Breast epithelium (tissue), 4 donors: ENCODE results near the gene TIFAB. TPM values are rescaled to one million over a fixed set of nuclear protein-coding genes. Genes with fewer than 3 reads are reported as not detected.

ENCODE experiments used
- DNase-seq, 2 donors: peaks; one replicate each; pipeline ENCODE4 v3.0.0-alpha.2; 2019; ENCODE audit warnings: low spot score in 2 of 2
- H3K27ac ChIP-seq, 2 donors: fragments of 200-600 bp; sonication (generic) in 1 of 2; one replicate each; pipeline ENCODE4 v1.5.1; 2016 to 2019; ENCODE audit warnings: mild to moderate bottlenecking in 1 of 2
- H3K27me3 ChIP-seq, 2 donors: fragments of 200-600 bp; sonication (generic) in 1 of 2; one replicate each; pipeline versions ENCODE4 v1.5.1 to v1.6.0; 2017 to 2019; ENCODE audit warnings: control low read depth in 1 of 2, mild to moderate bottlenecking in 1 of 2
- H3K36me3 ChIP-seq: fragments of 200-600 bp; one replicate; pipeline ENCODE4 v1.5.1; 2019
- H3K4me1 ChIP-seq, 2 donors: fragments of 200-600 bp; sonication (generic); one replicate each; pipeline ENCODE4 v1.5.1; 2016 to 2019; ENCODE audit warnings: control low read depth in 1 of 2
- H3K4me3 ChIP-seq, 3 donors: fragments of 200-600 bp; sonication (generic); 1 replicate in 2 of 3; 2 replicates in 1 of 3; pipeline ENCODE4 v1.5.1; 2016 to 2019; ENCODE audit warnings: mild to moderate bottlenecking in 3 of 3, moderate library complexity in 2 of 3
- H3K9me3 ChIP-seq, 2 donors: fragments of 200-600 bp; sonication (generic) in 1 of 2; one replicate each; pipeline ENCODE4 v1.5.1; 2016 to 2019; ENCODE audit warnings: control low read depth in 1 of 2
- POLR2A ChIP-seq: fragments of 450-650 bp; IDR thresholded peaks from one replicate; pipeline ENCODE4 v1.6.1; 2016; ENCODE audit warnings: antibody characterized with exemption, mild to moderate bottlenecking, moderate library complexity
- POLR2AphosphoS5 ChIP-seq, 3 donors: sonication (generic); formaldehyde crosslinking; IDR thresholded peaks; one replicate each; pipeline ENCODE4 v1.6.1; 2017; ENCODE audit warnings: antibody characterized with exemption in 3 of 3
- intact Hi-C: fragments of 100-400 bp; cut with DNase I; formaldehyde crosslinking; loops from one replicate; pipeline ENCODE4 v1.15.1; 2023; ENCODE audit warnings: low total_unique reads
- total RNA-seq, 3 donors: library from RNA; depleted of rRNA; stranded (reverse); fragments of >200 nt; gene quantifications; one replicate each; pipeline ENCODE4 v1.1.0, GENCODE V29; 2016
- TF ChIP-seq, protein P1 (sequence below), 3 donors: fragments of 450-650 bp; IDR thresholded peaks; one replicate each; pipeline ENCODE4 v1.5.1; 2016 to 2017; ENCODE audit warnings: antibody characterized with exemption in 3 of 3, mild to moderate bottlenecking in 3 of 3, moderate library complexity in 3 of 3

Gene TIFAB
- total RNA-seq, 3 donors from 2014 or later = not detected

- H3K27ac ChIP-seq = no peak overlapping the region
- H3K4me1 ChIP-seq = no peaks in the 10 kb centered on the region
- peaks cover 0 to 11% of the 10 kb centered on the region in 2 donors for H3K27me3 ChIP-seq
- intact Hi-C loops = no loop called here
- no peaks in the 10 kb centered on the region for H3K9me3 ChIP-seq
- TF ChIP-seq, protein P1, sequence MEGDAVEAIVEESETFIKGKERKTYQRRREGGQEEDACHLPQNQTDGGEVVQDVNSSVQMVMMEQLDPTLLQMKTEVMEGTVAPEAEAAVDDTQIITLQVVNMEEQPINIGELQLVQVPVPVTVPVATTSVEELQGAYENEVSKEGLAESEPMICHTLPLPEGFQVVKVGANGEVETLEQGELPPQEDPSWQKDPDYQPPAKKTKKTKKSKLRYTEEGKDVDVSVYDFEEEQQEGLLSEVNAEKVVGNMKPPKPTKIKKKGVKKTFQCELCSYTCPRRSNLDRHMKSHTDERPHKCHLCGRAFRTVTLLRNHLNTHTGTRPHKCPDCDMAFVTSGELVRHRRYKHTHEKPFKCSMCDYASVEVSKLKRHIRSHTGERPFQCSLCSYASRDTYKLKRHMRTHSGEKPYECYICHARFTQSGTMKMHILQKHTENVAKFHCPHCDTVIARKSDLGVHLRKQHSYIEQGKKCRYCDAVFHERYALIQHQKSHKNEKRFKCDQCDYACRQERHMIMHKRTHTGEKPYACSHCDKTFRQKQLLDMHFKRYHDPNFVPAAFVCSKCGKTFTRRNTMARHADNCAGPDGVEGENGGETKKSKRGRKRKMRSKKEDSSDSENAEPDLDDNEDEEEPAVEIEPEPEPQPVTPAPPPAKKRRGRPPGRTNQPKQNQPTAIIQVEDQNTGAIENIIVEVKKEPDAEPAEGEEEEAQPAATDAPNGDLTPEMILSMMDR (IDR thresholded peaks at IDR 0.05) = no peak
- no peak for TF ChIP-seq POLR2A
- TF ChIP-seq POLR2AphosphoS5 (IDR thresholded peaks at IDR 0.05) = no peak
- H3K4me3 ChIP-seq = no peak overlapping the region
- no peaks in the 10 kb centered on the region for H3K36me3 ChIP-seq
- no peak for DNase-seq
These were observed 24.7 kb upstream of the TIFAB start for GRCh38 chr5:135476615-135477581.

DNA sequence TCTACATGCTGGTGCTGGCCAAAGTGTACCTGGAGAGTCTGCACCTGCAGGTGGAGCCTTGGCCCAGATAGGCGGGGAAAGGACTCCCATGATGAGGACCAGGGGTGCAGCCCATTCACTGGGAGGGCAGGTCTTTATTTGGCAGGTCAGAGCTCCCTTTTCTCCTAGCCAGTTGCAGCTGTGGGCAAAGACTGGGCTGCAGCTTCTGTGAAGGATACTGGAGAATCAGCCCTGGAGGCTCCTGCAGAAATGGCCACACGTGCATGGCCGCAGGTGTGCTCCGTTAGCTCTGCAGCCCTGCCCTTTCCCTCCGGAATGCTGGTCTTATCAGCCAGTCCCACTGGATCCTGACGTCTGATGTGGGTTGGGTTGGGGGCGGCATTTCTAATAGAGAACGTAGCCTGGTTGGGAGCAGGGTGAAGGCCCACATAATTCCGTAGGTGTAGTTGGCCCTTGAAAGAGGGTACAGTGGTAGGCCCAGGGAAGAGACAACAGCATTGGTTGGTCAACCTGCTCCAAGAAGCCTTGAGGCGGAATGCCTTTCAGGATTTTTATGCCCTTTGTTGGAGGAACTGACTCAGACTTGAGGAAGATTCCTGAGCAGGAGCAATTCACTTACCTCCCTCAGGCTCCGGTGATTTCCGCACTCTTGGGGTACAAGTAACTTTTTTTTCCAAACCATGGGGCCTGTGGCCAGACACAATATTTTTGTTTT lies 22.0 kb upstream of the TIFAB start:
- Histone ChIP-seq H3K4me3 (no peak overlapping the region), H3K27me3 (peaks cover 0 to 7% of the 10 kb centered on the region in 2 donors), H3K4me1 (no peaks in the 10 kb centered on the region), H3K27ac (no peak overlapping the region), H3K9me3 (no peaks in the 10 kb centered on the region), H3K36me3 (no peaks in the 10 kb centered on the region)
- DNase-seq = peak in 1 of 2 donors; percentile 24
- intact Hi-C loops = no loop called here
- TF ChIP-seq POLR2A (no peak), POLR2AphosphoS5 (IDR thresholded peaks at IDR 0.05) (no peak)
- TF ChIP-seq, protein P1 (IDR thresholded peaks at IDR 0.05) = no peak

DNA sequence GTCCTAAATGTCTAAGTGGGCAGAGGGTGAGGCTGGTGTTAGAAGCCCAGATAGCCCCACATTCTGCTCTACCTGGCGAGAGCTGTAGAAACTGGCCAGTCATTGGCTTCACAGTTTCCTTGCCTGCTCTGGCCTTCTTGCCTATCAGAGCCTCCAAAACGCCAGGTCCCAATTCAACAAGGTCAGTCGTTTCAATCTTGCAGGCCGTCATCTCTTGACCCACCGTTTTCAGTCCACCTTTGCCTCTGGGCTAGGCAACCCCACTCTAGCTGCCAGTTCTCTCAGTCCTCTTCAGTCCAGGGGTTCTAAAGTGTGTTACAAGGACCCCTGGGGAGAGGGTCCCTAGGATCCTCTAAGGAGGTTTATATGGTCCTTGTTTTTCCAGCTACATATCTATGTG lies 20.0 kb upstream of the TIFAB start:
- no peaks in the 10 kb centered on the region for H3K9me3 ChIP-seq
- intact Hi-C loops = no loop called here
- TF ChIP-seq POLR2AphosphoS5 (IDR thresholded peaks at IDR 0.05) (no peak), POLR2A (no peak)
- TF ChIP-seq, protein P1 (IDR thresholded peaks at IDR 0.05) = no peak
- H3K27ac ChIP-seq = no peak overlapping the region
- H3K4me1 ChIP-seq = no peaks in the 10 kb centered on the region
- no peak overlapping the region for H3K4me3 ChIP-seq
- no peak for DNase-seq
- H3K27me3 ChIP-seq = peaks cover 0 to 18% of the 10 kb centered on the region in 2 donors
- no peaks in the 10 kb centered on the region for H3K36me3 ChIP-seq

- intact Hi-C loops = no loop called here
- H3K9me3 ChIP-seq = no peaks in the 10 kb centered on the region
- H3K27me3 ChIP-seq = peaks cover 0 to 18% of the 10 kb centered on the region in 2 donors
- H3K4me3 ChIP-seq = no peak overlapping the region
- no peaks in the 10 kb centered on the region for H3K4me1 ChIP-seq
- no peak overlapping the region for H3K27ac ChIP-seq
- H3K36me3 ChIP-seq = no peaks in the 10 kb centered on the region
- DNase-seq = no peak
- TF ChIP-seq, protein P1 (IDR thresholded peaks at IDR 0.05) = no peak
- no peak for TF ChIP-seq POLR2A
- no peak for TF ChIP-seq POLR2AphosphoS5 (IDR thresholded peaks at IDR 0.05)
These were observed 19.6 kb upstream of the TIFAB start for GRCh38 chr5:135471726-135472125.
